Measurements from ENCODE around the gene PAK2.
"Not testable (repeated sequence)": the region's sequence is repeated elsewhere in the genome, so short reads cannot be mapped to it uniquely, and the experiment has no call there.

The PAK2 gene

DNA sequence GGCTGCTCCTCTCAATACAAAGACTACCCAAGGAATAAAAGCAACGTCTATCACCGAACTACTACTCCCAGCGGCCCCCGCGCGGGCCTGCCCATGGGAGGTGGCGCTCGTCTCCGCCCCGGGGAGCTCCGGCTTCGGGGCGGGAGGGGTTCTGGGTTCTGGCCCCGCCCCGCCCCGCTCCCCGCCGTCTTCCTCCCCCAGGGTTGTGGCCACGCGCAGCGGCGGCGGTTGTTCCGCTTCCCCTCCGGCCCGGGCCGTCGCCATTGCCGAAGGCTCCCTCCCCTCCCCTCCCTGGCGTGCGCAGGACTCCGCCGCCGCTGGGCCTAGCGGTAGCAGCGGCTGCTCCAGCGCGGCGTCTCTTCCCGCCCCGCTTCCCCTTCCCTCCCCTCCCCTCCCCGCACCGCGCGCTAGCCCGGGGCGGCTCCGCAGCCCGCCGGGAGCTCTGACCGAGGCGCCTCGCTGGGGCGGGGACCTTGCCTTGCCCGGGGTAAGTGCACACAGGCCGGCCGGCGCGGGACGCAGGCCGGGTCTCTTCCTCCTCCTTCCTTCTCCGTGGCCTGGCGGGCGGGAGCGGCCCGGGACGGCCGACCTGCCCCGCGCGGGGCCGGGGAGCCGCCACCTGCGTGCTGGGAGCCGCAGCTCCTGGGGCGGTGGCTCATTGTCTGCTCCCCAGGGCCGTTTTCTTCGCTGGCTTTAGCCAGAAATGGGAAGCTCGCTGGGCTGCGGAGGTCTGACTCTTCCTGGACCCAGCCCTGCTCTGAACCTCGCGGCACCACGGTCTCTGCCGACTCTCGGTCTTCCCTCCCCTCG is at the start of gene PAK2:
TSS of gene PAK2 (plus strand) at position 187 of the 810 bp plus-strand sequence. CDS start 42,790 bp downstream, outside the sequence.
- DNase-seq = peak; percentile 87

DNA sequence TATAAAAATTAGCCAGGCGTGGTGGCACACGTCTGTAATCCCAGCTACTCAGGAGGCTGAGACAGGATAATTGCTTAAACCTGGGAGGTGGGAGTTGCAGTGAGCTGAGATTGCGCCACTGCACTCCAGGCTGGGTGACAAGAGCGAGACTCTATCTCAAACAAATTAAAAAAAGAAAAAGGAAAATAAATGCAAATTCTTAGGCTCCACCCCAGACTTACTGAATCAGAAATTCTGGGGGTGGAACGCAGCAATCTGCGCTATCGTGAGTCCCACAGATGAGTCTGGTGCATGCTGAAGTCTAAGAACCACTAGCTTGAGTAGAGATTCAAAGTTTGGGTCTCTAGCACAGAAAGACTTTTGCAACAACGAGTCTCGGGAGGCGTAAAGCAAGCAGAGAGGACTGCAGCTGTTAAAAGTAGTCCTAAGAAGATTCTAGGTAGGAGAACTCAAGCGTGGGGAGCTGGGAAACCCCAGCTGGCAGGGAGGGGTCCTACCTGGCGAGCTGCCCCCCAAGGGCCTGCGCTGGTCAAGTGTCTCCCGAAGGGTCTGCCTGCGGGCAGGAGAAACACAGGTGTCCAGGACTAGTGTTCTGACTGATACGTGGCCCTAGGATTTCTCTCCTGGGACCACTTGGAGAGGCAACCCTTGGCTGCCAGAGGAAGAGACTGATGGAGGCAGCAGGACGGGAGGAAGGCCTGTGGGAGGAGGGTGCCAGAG is 49.6 kb upstream of the PAK2 start:
- no peak for DNase-seq

DNA sequence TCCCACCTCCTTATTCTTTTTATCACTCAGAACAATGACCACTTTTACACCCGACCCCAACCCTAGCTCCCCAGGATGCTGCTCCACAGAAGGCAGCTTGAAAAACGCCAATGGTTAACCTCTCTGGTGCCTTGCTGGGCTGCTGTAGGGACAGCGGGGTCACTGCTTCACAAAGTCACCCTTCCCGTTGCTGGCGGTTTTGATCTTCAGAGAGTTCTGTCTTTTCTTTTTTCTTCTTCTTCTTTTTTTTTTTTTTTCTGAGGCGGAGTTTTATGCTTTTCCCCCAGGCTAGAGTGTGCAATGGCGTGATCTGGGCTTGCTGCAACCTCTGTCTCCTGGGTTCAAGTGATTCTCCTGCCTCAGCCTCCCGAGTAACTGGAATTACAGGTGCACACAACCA is 48.3 kb upstream of the PAK2 start:
- no peak for DNase-seq

DNA sequence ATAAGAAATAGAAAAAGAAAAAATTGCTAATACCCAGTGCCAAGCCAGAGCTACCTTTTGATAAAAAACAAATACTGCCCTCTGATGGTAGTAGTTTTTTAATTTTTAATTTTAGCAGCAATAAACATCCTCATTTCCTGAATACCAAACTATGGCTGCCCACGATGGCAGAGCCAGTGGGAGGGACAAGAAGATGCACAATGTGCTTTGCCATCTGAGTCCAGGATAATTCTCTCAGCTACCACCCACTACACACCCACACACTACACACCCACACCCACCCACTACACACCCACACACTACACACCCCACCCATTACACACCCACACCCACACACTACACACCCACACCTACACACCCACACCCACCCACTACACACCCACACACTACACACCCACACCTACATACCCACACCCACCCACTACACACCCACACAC is 45.4 kb upstream of the PAK2 start:
- DNase-seq = no peak

DNA sequence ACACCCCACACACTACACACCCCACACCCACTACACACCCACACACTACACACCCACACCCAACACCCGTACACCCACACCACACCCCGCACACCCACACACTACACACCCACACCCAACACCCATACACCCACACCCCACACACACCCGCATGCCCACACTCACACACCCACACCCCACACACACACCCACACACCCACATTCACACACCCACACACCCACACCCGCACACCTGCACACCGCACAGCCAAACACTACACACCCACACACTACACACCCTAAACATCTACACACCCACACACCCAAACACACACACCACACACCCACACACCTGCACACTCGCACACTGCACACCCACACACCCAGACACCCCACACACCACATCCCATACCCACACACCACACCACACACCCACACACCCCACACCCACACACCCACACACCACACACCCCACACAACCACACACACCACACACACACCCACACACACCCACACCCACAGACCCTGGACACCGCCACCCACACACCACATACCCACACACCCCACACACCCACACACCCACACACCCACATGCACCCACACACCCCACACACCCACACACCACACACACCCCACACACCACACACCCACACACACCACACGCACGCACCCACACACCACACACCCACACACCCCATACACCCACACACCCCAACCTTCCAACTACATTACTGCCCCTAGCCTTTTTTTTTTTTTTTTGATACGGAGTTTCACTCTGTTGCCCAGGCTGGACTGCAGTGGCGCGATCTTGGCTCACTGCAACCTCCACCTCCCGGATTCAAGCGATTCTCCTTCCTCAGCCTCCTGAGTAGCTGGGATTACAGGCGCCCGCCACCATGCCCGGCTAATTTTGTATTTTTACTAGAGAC is 44.5 kb upstream of the PAK2 start:
- peak; percentile 14 for DNase-seq

- no peak for DNase-seq
Measured at GRCh38 chr3:196695849-196696226, 43.8 kb upstream of the PAK2 start.

GRCh38 chr3:196697270-196697669 is 42.4 kb upstream of the PAK2 start:
- DNase-seq = no peak

- DNase-seq = no peak
Measured at GRCh38 chr3:196699749-196700148, 39.9 kb upstream of the PAK2 start.

DNA sequence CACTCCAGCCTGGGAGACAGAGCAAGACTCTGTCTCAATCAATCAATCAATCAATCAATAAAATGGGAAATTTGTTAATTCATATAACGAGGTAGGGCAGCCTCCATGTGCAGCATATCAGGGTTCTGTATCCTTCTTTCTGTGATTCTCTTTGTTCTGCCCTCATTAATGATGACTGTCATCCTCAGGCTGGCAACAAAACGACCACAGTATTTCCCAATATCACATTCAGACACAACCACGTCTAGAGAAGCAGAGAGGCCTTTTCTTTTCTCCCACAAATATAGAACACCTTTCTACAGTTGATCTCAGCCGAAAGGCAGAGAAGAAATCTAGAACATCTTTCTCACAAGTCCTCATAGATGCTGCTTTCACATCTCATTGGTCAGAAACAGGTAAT is 38.9 kb upstream of the PAK2 start:
- DNase-seq = no peak

GRCh38 chr3:196706327-196706726 is 33.3 kb upstream of the PAK2 start:
- DNase-seq = no peak

- DNase-seq = no peak
Measured at GRCh38 chr3:196706731-196707130, 32.9 kb upstream of the PAK2 start.

DNA sequence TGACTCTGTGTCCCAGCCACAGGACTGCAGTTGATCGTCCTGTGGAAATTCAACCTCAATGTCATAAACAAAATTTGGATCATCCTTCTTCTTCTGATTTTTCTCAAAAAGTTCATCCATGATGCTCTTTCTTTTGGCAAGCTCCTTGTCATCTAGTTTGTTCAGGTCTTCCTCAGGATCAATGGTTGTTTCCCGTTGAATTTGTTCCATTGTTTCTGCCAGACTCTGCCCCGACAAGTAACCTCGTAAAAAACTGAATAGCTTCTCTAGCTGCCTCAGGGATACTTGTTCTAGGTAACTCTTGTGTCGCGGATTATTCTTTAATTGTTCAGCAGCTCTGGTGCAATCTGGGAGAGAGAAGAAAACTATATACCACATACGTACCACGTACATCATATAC is 32.1 kb upstream of the PAK2 start:
- DNase-seq = no peak

DNA sequence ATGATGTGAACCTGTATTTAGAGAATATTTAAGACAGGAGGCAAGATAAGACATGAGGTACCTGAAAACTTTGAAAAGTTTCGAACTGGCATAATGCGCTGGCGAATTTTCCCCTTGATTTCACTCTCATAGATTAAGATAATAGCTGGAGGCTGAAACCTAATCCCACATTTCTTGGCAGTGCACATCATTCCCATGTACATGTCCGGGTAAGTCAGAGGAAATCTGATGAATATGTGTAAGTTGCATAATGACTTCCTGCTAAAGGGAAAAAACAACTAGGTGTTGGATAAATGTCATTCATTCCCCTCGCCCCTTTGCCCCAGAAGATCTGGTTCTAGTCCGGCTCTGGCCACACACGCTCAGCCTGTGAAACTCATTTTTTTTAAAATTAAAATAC is 31.2 kb upstream of the PAK2 start:
- no peak for DNase-seq

- DNase-seq = peak; percentile 88
Measured at GRCh38 chr3:196711838-196712513, 27.7 kb upstream of the PAK2 start, which contains the start of the genes CEP19 and PIGX. Gene CEP19 (minus strand): TSS chr3:196712250. CDS start chr3:196708657, 3,593 bp downstream. Gene PIGX (plus strand): TSS chr3:196712377.

GRCh38 chr3:196712514-196713413 is 26.9 kb upstream of the PAK2 start:
- DNase-seq = peak; percentile 59

GRCh38 chr3:196717162-196717561 is 22.5 kb upstream of the PAK2 start:
- not testable (repeated sequence) for DNase-seq

- DNase-seq = no peak
Measured at GRCh38 chr3:196721097-196721496, 18.6 kb upstream of the PAK2 start.

GRCh38 chr3:196726788-196727675 is 12.6 kb upstream of the PAK2 start:
- no peak for DNase-seq

GRCh38 chr3:196735751-196736150 is 3.9 kb upstream of the PAK2 start:
- no peak for DNase-seq

DNA sequence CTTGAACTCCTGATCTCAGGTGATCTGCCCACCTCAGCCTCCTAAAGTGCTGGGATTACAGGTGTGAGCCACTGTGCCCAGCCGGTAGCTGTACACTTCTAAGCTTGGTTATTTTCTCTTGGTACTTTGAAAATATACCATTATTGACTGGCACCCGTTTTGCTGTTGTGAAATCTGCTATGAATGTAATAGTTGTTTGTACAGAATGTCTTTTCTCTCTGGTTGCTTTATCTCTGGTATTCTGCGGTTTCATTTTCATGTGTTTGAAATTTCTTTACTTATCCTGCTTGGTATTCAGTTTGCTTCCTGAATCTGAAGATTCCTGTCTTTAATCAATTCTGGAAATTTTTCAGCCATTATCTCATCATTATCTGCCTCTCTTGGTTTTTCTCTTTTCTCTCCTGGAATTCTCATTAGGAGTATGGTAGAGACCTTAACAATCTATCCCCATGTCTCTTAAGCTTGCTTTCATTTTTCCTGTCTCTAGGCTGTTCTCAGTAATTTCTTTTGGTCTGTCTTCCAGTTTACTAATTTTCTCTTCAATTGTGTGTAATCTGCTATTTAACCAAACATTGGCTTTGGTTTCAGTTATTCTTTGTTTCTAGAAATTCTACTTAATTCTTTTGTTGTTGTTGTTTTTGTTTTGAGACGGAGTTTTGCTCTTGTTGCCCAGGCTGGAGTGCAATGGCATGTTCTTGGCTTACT is 2.8 kb upstream of the PAK2 start:
- DNase-seq = no peak

Measured in stimulated activated CD4-positive, alpha-beta T cell treated with anti-CD3 and anti-CD28 coated beads, Interleukin-1b, Interleukin-23, amount 100 ng/mL, for 48 hours (primary cell).